Activated CD8-positive, alpha-beta T cell treated with anti-CD3 and anti-CD28 coated beads, Interleukin-2, amount 10 ng/mL, durations not matched to agents 7 days and 5 days (primary cell): ENCODE data around the gene RNF224. TPM values are rescaled to one million over a fixed set of nuclear protein-coding genes. Genes with fewer than 3 reads are reported as not detected.

Experiments used
- ATAC-seq: fragments of 150-1000 bp; cut with Tn5 transposase; one replicate; pipeline ENCODE4 v1.10.0; 2021; ENCODE audit warnings: moderate library complexity
- CTCF ChIA-PET: fragments of 350-600 bp; sonication (Branson Sonifier 250); formaldehyde crosslinking; loops from one replicate; lab custom pipeline; 2021; ENCODE audit warnings: antibody characterized with exemption; lab: Charles Lee
- POLR2A ChIA-PET: fragments of 350-600 bp; sonication (Branson Sonifier 250); formaldehyde crosslinking; loops from one replicate; lab custom pipeline; 2021; ENCODE audit warnings: antibody characterized with exemption; lab: Charles Lee
- DNase-seq: peaks from one replicate; pipeline ENCODE4 v3.0.0-alpha.2; 2020
- H3K27ac Mint-ChIP-seq: one replicate; pipeline ENCODE4 v1.8.0; 2021; ENCODE audit warnings: mild to moderate bottlenecking, mixed read lengths
- H3K27me3 Mint-ChIP-seq: one replicate; pipeline ENCODE4 v1.8.0; 2021; ENCODE audit warnings: low read depth, mixed read lengths
- H3K36me3 Mint-ChIP-seq: one replicate; pipeline ENCODE4 v1.8.0; 2021; ENCODE audit warnings: low read depth, mixed read lengths
- H3K4me1 Mint-ChIP-seq: one replicate; pipeline ENCODE4 v1.8.0; 2021; ENCODE audit warnings: low read depth, mixed read lengths
- H3K4me3 Mint-ChIP-seq: one replicate; pipeline ENCODE4 v1.8.0; 2021; ENCODE audit warnings: mild to moderate bottlenecking, mixed read lengths
- H3K9me3 Mint-ChIP-seq: one replicate; pipeline ENCODE4 v1.8.0; 2022; ENCODE audit warnings: mixed read lengths; ENCODE audit not compliant: insufficient read depth
- total RNA-seq, 2 experiments: library from RNA; stranded (reverse); gene quantifications; one replicate each; pipeline ENCODE4 v1.2.3, GENCODE V29; 2021

RNF224 gene
- total RNA-seq, 2 experiments from 2014 or later, result not detected

GRCh38 chr9:137229903-137230704 is 2.8 kb downstream of the RNF224 start:
- Mint-ChIP-seq H3K27ac (no peak overlapping the region), H3K27me3 (peaks cover under 1% of the 10 kb centered on the region), H3K4me1 (peaks cover 7% of the 10 kb centered on the region), H3K36me3 (no peaks in the 10 kb centered on the region), H3K4me3 (no peak overlapping the region), H3K9me3 (no peaks in the 10 kb centered on the region)
- no peak for DNase-seq
- no peak for ATAC-seq
- POLR2A ChIA-PET, result interaction anchor here (0.6 to 1.2 kb wide), 2 partner anchors 41 to 1678 kb away, joined by 3 read pairs; no protein-coding TSS in a partner anchor
- CTCF ChIA-PET, result interaction anchor here (1.2 kb wide), 1 partner anchor 195 kb away, joined by 3 read pairs; no protein-coding TSS in a partner anchor

- peaks cover 3% of the 10 kb centered on the region for H3K27me3 Mint-ChIP-seq
- no peaks in the 10 kb centered on the region for H3K9me3 Mint-ChIP-seq
- no peak within 1 kb of the TSS for H3K27ac Mint-ChIP-seq
- peaks cover 3% of the 10 kb centered on the region for H3K4me1 Mint-ChIP-seq
- POLR2A ChIA-PET, result interaction anchor here (1.4 kb wide), 1 partner anchor 10 kb away, joined by 5 read pairs; the partner anchor contains the start of gene TUBB4B
- CTCF ChIA-PET, result no interaction called here
- no peak for DNase-seq
- H3K36me3 Mint-ChIP-seq, result no peaks in the 10 kb centered on the region
- ATAC-seq, result no peak
- H3K4me3 Mint-ChIP-seq, result no peak within 1 kb of the TSS
These were observed 3.5 kb downstream of the RNF224 start, which contains the start of gene SLC34A3 for GRCh38 chr9:137230705-137231371. SLC34A3 (plus strand) TSS chr9:137230901; CDS start chr9:137231703, 802 bp downstream.

DNA sequence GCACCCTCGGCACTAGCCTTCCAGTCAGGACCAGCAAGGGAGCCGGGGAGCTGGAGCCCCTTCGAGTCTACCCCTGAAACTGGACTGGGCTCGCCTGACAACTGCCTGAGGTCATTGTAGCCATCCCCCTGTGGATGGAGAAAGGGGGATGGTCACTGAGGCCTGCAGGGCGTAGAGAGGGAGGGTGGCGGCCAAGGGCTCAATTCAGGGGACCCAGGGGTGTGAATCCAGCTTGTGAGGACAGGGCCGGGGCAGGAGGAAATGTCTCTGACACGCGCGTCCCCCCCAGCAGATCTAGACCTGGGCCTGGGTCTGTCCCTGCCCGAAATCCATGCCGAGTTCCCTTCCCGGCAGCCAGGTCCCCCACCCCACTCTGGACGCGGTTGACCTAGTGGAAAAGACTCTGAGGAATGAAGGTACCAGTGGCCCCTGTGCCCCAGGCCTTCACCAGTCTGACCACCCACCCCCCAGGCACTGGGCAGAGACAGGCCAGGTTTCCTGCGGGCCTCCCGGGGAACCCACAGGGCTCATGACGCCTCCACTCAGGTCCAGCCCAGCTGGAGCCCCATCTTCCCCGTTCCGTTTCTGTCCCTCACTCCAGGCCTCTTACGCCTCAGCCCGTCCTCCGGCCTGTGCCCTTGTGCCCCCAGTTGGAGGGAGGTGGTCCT is 4.2 kb downstream of the RNF224 start:
- Mint-ChIP-seq H3K4me3 (no peak overlapping the region), H3K4me1 (peaks cover 4% of the 10 kb centered on the region), H3K9me3 (no peaks in the 10 kb centered on the region), H3K27me3 (peaks cover 3% of the 10 kb centered on the region), H3K27ac (no peak overlapping the region), H3K36me3 (no peaks in the 10 kb centered on the region)
- no peak for DNase-seq
- ChIA-PET CTCF (no interaction called here), POLR2A (interaction anchor here (1.4 kb wide), 1 partner anchor 9 kb away, joined by 5 read pairs; the partner anchor contains the start of gene TUBB4B)
- ATAC-seq, result no peak

DNA sequence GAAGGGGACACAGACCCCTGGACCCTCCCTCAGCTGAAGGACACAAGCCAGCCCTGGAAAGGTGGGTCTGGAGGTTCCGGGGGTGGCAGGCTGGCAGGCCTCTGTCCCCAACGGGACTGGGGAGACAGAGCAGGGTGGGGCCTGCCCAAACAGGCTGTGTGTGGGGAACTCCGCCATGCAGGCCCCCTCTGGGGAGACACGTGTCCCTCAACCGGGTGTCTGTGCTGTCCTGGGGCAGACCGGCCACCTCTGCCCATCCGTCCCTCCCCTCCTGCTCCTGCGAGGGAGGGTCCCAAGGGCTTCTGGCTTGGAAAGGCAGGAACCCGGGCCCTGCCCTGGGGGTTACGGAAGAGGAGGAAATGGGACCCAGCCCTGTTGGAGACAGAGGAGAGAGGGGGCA is 4.8 kb downstream of the RNF224 start:
- Mint-ChIP-seq H3K4me3 (no peak overlapping the region), H3K27ac (no peak overlapping the region), H3K9me3 (no peaks in the 10 kb centered on the region), H3K36me3 (no peaks in the 10 kb centered on the region), H3K27me3 (peaks cover 3% of the 10 kb centered on the region), H3K4me1 (peaks cover 9% of the 10 kb centered on the region)
- no peak for DNase-seq
- ATAC-seq, result no peak
- ChIA-PET POLR2A (interaction anchor here (1.4 kb wide), 1 partner anchor 9 kb away, joined by 5 read pairs; the partner anchor contains the start of gene TUBB4B), CTCF (no interaction called here)

- no peak for DNase-seq
These were observed 5.2 kb downstream of the RNF224 start for GRCh38 chr9:137232510-137232909.

GRCh38 chr9:137233143-137233980 is 6.1 kb downstream of the RNF224 start:
- H3K4me3 Mint-ChIP-seq, result no peak overlapping the region
- CTCF ChIA-PET, result no interaction called here
- DNase-seq, result no peak

More at GRCh38 chr9:137232510-137232909, 5.2 kb downstream of the RNF224 start:
- Mint-ChIP-seq H3K9me3 (no peaks in the 10 kb centered on the region), H3K36me3 (no peaks in the 10 kb centered on the region), H3K4me3 (no peak overlapping the region), H3K27ac (no peak overlapping the region), H3K27me3 (peaks cover 3% of the 10 kb centered on the region), H3K4me1 (peaks cover 8% of the 10 kb centered on the region)
- ChIA-PET POLR2A (no interaction called here), CTCF (no interaction called here)
- ATAC-seq, result no peak

DNA sequence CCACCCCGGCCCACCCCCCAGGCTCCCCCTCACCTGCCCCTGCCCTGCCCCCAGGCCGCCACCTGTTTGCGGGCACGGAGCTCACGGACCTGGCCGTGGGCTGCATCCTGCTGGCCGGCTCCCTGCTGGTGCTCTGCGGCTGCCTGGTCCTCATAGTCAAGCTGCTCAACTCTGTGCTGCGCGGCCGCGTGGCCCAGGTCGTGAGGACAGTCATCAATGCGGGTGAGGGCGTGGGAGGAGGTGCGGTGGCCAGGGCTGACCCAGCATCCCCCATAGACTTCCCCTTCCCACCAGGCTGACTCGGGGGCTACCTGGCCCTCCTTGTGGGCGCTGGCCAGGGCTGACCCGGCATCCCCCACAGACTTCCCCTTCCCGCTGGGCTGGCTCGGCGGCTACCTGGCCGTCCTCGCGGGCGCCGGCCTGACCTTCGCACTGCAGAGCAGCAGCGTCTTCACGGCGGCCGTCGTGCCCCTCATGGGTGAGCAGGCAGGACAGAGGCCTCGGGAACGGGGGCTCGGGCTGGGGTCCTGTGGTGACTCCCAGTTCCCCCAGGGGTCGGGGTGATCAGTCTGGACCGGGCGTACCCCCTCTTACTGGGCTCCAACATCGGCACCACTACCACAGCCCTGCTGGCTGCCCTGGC is 6.9 kb downstream of the RNF224 start:
- no peak for DNase-seq
- Mint-ChIP-seq H3K27ac (no peak overlapping the region), H3K4me3 (no peak overlapping the region), H3K4me1 (peaks cover 18% of the 10 kb centered on the region), H3K36me3 (peaks cover 3% of the 10 kb centered on the region), H3K9me3 (no peaks in the 10 kb centered on the region), H3K27me3 (peaks cover 3% of the 10 kb centered on the region)
- ChIA-PET POLR2A (no interaction called here), CTCF (interaction anchor here (1.3 to 5.2 kb wide), 2 partner anchors 9 to 138 kb away, joined by 4 to 73 read pairs; partner anchors contain the start of genes CYSRT1, RNF208 and RNF224)
- ATAC-seq, result no peak

More at GRCh38 chr9:137233143-137233980, 6.1 kb downstream of the RNF224 start:
- Mint-ChIP-seq H3K36me3 (no peaks in the 10 kb centered on the region), H3K27me3 (peaks cover 3% of the 10 kb centered on the region), H3K4me1 (peaks cover 10% of the 10 kb centered on the region), H3K9me3 (no peaks in the 10 kb centered on the region), H3K27ac (no peak overlapping the region)
- POLR2A ChIA-PET, result no interaction called here
- ATAC-seq, result no peak

- H3K27me3 Mint-ChIP-seq, result peaks cover 3% of the 10 kb centered on the region
- DNase-seq, result no peak
- no peak for ATAC-seq
- H3K4me1 Mint-ChIP-seq, result peaks cover 18% of the 10 kb centered on the region
- no peak overlapping the region for H3K4me3 Mint-ChIP-seq
- ChIA-PET CTCF (interaction anchor here (1.3 to 5.2 kb wide), 2 partner anchors 10 to 139 kb away, joined by 4 to 73 read pairs; partner anchors contain the start of genes CYSRT1, RNF208 and RNF224), POLR2A (no interaction called here)
- no peaks in the 10 kb centered on the region for H3K9me3 Mint-ChIP-seq
- H3K27ac Mint-ChIP-seq, result no peak overlapping the region
- peaks cover 4% of the 10 kb centered on the region for H3K36me3 Mint-ChIP-seq
These were observed 7.6 kb downstream of the RNF224 start for GRCh38 chr9:137234758-137235423.

- H3K27me3 Mint-ChIP-seq, result peaks cover 3% of the 10 kb centered on the region
- no peak overlapping the region for H3K4me3 Mint-ChIP-seq
- no peaks in the 10 kb centered on the region for H3K9me3 Mint-ChIP-seq
- ATAC-seq (no peak), DNase-seq (no peak)
- no peak overlapping the region for H3K27ac Mint-ChIP-seq
- peaks cover 18% of the 10 kb centered on the region for H3K4me1 Mint-ChIP-seq
- POLR2A ChIA-PET, result no interaction called here
- CTCF ChIA-PET, result interaction anchor here (1.0 to 5.2 kb wide), 17 partner anchors 10 to 439 kb away, joined by 3 to 73 read pairs (median 7); partner anchors contain the start of genes ANAPC2, CCDC183, CYSRT1 and DPP7
- H3K36me3 Mint-ChIP-seq, result peaks cover 4% of the 10 kb centered on the region
These were observed 8.3 kb downstream of the RNF224 start for GRCh38 chr9:137235424-137236237.
